Stimulated activated CD4-positive, alpha-beta T cell treated with anti-CD3 and anti-CD28 coated beads, Interleukin-1b, Interleukin-23, amount 100 ng/mL, for 24 hours (primary cell): ENCODE results near the gene CPT1A.

Source experiments
- DNase-seq, 4 experiments: peaks; one replicate each; pipeline ENCODE4 v3.0.0-alpha.2; 2020; ENCODE audit warnings: low read depth in 4 of 4, low spot score in 1 of 4

The CPT1A gene

DNA sequence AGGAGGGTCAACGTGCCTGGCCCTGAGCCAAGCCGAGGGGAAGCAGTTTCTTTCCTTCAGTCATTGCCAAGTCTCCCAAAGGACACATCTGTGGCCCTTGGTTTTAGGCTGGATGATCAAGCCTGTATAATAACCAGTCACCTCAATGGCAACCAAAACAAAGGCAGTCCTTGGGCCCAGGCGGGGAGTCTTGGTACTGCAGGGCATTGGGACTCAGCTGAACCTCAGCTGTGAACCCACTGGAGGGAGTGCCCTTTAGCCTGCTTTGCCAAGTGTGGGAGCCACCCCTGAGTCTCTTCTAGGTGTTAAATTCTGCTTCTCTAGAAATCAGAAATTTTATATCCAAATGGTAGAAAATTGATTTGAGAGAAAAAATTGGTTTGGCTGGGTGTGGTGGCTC lies 36.9 kb downstream of the CPT1A start:
- DNase-seq: no peak

DNA sequence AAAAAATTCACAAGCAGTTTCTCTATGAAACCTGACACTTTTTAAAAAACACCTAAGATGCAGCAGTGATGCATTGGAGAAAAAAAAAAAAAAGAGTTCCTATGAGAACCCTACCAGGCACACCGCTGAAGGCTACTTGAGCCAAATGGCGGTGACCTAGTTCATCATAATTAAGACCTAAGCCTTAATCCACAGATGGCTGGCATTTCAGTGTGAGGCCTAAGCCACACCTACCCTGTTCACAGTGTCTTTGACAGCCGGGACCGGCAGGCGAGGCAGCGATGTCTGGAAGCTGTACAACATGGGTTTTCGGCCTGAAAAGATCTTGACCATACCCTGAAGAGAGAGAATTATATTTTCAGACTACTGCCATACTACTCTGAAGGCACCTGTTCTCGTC lies 38.0 kb downstream of the CPT1A start:
- DNase-seq: no peak

DNA sequence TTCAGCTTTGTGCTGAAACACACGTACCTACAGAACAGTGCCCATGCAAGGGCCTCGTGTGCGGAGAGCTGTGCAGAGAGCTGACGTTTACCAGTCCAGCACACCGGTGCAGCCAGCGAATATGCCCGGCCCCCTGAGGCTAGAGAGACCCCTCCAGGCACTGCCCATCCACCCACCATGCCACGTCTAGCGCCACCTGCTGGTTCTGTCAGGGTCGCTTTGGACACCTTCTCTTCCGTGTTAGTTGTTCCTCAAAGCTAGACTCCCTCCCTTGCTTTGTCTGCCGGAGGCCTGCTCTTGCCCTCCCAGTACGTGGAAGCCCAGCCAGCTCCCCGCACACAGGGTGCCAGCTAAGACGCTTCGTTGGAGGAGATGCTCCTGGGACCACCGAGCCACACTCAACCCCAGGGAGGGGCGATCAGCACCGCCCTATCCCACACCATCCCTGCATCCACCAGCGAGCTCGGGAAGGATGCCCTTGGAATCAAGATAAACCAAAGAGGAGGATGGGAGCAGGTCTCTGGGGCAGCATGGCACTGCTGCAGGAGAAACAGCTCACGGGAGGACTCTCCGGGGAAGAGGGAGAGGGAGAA lies 43.4 kb downstream of the CPT1A start:
- peak; percentile 12 to 19 (median 17) for DNase-seq

DNA sequence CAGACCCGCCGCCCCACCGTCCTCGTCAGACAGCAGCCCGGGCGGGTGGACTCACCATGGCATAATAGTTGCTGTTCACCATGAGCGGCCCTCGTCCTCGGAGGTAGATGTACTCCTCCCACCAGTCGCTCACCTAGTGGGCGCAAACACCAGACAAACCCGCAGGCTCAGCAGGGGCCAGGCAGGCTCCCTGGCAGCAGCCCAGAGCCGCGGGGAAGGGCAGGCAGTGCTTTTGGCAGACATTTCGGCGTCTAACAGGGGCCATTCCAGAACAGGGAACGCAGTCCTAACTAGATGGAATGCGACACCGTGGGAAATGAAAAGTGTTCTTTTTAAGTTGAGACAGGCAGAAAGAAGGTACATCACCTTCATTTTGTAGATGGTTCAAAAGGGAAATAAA lies 44.9 kb downstream of the CPT1A start:
- no peak for DNase-seq

DNA sequence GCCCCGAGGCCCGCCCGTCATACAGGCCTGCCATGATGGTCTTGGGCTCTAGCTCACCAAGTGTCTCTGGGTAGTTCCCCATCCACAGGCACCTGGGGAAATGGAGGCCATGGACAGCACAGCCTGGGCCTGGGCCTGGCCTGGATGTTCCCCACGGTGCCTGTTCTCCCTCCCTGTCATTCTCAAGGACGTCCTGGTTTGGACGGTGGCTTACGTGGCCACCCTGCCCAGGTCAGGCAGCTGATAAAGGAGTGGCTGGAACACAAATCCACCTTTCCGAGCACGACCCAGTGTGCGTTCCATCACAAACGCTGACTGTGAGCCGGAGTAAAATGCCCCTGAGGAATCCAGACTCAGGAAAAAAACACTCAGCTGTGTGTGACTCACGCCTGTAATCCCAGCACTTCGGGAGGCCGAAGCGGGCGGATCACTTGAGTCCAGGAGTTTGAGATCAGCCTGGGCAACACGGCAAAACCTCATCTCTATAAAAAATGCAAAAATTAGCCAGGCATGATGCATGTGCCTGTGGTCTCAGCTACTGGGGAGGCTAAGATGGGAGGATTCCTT lies 49.2 kb downstream of the CPT1A start:
- no peak for DNase-seq

DNA sequence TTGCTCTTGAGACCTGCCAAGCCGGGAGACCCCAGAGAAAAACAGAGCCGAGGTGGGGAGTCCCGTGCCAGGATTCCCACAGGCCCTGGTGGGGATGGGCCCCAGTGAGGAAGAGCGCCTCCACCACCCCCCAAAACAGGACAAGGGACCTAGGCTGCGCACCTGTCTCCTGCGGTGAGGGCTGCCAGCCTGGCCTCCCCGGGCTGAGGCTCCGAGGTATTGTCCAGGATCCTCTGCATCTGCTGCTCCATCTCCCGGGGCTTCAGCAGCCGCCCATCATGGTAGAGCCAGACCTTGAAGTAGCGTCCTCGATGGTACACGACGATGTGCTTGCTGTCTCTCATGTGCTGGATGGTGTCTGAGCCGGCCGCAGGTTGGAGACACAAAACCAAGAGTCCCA lies 57.1 kb downstream of the CPT1A start:
- DNase-seq: no peak

DNA sequence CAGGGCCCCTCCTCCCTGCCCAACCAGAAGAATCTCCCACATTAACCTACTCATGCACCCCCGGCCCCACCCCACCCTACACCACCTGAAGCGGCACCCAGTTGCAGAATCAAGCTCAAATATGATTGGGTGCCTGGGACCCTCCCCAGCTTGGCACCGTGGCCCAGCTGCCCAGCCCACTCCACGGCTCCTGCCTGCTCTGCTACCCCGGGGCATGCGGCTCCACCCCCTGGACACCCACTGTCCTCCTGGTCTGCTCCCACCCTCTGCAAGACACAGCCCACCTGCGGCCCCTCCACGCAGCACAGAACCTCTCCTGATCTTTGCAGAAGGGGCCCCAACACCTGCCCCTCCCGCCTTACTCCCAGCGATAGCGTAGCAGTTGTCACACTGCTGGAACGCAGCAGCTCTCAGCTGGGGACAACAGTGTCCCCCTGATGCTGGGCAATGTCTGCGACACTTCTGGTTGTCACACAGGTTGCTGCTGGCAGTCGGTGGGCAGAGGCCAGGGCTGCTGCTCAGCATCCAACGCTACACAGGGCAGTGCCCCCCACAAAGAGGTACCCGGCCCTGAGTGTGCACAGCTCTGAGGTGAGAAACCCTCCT lies 58.4 kb downstream of the CPT1A start:
- DNase-seq: no peak

DNA sequence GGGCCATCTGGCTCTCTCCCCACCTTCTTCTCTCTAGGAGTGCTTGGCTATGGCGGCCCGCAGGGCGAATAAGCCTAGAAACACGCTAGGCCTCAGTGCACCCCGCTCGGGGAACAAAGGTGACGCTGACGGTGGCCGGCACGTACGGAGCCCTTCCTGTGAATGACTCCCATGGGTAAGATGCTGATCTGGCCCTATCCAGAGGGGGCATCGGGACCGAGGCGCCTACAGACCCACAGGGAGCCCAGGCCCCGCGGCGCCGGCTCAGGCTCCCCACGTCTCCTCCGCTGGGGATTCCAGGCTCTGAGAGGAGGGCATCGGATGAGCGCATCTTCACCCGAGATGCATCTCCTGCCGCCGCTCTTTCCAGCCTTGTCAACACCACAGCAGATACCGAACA lies 59.0 kb downstream of the CPT1A start:
- DNase-seq: no peak

DNA sequence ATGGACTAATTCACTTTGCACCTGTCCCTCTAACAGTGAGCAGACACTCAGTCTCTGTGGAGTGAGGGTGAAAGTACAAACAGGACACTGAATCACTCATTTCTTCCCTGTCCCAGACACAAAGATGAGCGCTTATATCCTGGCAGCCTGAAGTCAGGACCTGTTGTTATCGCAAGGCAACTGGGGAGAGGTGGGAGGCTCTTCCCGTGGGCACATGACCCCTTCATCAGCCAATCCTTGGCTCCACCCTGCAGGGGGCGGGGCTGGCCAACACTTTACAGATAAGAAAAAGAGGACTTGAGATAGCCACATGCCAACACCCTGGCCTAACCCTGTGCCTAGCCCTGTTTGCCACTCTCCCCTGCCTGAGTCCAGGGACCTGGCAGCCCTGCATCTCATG lies 60.9 kb downstream of the CPT1A start:
- no peak for DNase-seq

DNA sequence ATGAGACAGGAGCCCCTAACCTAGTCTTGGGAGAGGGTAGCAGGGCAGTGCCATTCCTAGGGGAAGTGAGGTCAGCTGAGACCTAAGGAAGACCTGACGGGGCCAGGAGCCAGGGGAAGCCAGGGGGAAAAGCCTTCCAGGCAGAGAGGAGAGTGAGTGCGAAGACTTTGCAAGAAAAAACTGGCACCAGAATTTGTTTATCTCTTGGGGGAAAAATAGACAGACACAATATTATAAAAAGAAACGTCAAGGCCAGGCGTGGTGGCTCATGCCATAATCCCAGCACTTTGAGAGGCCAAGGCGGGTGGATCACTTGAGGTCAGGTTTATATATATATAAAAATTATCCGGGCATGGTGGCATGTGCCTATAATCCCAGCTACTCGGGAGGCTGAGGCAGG lies 63.5 kb downstream of the CPT1A start:
- DNase-seq: no peak

DNA sequence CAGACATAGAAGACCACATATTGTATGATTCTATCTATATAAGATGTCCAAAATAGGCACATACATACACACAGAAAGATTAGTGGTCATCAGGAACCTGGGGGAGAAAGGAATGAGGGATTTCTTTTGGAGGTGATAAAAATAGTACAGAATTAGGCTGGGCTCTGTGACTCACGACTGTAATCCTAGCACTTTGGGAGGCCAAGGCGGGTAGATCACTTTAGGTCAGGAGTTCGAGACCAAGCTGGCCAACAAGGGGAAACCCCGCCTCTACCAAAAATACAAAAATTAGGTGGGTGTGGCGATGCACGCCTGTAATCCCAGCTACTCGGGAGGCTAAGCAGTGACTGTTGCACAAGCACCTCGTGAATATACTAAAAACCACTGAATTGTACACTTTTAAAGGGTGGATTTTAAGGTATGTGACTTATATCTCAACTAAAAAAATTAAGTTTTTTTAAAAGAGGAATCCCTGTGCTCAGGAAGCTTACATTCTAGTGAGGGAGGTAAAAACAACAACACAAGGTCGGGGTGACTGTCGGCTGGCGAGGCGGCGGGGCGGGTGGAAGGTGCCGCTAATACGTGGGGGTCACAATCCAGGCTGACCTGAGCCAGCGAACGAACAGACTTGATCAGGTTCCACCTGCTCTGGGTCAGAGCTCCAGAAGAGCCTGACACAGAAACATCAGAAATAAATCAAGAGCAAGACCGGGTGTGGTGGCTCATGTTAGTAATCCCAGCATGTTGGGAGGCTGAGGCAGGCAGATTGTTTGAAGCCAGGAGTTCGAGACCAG lies 65.1 kb downstream of the CPT1A start:
- no peak for DNase-seq

DNA sequence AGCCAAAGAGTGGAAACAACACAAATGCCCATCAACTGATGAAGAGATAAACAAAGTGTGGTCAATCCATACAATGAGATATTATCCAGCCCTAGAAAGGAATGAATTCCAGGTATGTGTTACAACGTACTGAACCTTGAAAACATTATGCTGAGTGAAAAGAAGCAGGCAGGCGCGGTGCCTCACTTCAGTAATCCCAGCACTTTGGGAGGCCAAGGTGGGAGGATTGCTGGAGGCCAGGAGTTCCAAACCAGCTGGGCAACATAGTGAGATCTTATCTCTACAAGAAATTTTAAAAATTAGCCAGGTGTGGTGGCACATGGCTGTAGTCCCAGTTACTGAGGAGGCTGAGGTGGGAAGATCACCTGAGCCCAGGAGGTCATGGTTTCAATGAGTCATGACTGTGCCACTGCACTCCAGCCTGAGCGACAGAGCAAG lies 65.7 kb downstream of the CPT1A start:
- no peak for DNase-seq

DNA sequence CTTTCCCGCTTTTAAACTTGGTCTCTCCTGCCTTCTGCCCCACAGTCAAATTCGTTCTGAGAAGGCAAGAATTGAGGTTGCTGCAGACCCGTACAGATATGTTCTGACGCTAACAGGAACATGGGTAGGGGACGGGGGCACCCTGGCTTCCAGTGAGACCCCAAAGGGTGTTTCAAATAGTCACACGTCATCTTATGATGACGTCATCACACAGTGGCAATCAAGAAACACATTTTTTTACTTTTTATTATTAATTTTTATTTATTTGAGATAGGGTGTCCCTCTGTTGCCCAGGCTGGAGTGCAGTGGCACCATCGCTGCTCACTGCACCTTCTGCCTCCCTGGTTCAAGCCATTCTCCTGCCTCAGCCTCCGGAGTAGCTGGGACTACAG lies 67.5 kb downstream of the CPT1A start:
- DNase-seq: no peak

DNA sequence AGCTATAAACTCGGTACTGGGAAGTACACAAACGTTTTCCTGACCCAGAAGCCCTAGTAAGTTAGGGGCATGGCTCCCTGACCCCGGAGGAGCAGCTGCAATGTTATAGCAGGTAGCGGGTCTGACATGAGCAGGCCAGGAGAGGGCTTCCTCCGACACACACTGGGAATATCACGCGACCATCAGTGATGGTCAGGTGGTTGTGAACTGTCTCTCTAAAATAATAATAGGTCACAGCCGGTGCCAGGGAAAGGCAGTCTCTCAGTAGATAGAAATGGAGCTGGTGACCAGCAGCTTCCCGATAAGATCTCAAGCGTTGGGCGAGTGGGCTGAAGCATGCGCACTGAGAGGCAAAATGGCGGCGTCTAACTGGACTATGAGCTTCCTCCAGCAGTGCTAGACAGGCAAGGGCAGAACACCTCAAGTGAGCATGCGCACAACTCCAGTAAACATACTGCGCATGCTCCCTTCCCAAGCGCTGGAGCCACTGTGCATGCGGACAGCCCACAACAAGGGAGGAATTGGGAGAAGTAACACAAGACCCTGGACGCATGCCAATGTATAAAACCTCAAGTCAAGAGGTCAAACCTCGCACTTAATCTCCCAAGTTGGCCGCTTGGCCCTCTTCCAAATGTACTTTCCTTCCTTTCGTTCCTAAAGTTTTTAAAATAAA lies 68.1 kb downstream of the CPT1A start:
- DNase-seq: no peak

DNA sequence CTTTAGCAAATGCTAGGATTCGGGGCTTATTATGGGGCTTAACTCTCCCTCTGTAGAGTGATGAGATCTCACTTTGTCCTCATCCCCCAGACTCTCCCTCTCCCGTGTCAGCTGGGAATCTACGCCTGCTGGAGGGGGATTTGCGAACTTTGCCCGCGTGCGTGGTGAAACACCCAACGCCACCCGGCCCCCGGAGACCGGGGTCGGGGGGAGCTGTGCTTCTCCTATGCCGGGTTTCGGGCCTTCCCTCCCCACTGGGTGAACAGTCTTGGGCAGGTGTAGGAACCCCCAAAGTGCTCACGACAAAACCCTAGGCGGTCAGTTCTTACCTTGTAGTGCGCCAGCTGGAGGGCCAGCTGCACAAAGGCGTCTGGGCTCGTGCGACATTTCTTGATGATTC lies 68.8 kb downstream of the CPT1A start:
- DNase-seq: no peak

DNA sequence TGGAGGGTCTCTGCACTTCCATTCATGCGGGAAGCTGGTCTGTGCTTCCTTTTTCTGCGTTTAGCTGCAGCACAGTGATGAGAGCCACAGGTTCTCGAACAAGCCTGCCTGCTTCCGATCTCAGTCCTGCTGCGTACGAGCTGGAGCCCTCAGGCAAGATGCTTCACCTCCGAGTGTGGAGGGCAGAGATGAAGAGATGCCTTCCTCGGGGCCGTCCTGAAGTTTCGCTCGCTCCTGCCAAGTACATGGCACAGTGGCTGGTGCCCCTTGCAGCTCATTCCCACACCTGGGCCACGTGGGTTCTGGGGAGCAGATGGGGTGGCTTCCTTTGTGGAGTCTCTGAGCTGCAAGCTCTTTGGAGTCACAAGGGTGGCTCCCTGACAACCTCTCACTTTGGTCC lies 70.9 kb downstream of the CPT1A start:
- DNase-seq: no peak

DNA sequence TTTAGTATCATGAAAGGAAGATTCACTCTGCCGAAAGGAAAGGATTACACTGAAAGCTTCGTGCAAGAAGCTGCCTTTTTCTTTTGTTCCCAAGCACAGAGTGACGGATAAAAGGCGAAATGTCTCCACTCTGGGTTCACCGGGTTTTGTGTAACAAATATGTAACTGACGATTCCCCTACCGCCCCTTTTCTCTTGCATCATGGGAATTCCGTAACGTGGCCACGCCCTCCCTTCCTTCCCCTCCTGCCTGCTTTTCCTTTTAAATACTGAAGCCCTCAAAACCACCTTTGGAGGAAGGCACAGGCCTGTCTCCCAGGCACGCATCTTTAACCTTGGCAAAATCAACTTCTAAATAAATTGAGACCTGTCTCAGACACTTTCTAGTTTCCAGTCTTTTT lies 74.0 kb downstream of the CPT1A start:
- DNase-seq: no peak

DNA sequence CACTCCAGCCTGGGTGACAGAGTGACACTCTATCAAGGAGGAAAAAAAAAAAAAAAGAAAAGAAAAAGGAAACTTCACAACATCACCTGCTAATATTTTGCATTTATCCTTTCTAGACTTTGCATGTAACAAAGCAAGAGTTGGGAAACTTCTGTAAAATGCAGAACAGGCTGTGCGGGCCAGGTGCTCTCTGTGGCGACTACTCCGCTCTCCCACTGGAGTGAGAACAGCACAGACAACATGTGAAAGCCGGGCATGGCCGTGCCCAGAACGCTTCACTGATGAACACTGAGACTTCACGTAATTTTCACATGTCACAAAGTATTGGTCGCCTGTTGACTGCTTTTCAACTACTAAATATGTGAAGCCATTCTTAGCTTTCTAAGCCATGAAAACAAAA lies 74.9 kb downstream of the CPT1A start:
- no peak for DNase-seq

DNA sequence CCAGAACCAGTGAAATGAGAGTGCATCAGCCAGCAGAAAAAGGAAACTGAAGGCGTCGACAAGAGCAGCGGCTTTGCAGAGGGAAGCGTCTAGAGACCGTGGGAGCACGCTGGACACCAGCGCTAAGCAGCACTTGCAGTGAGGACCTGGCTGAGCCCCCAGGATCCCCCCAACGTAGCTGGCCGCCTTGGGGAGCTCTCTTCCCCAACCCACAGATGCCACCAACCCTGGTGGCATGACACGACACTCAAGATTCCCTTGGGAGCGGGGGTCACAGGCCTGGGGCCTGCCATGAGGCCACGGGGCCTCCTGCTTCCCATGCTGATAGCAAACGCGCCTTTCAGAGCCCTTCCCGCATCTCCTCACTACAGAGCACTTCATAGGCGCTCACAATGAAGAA lies 77.0 kb downstream of the CPT1A start:
- DNase-seq: no peak

DNA sequence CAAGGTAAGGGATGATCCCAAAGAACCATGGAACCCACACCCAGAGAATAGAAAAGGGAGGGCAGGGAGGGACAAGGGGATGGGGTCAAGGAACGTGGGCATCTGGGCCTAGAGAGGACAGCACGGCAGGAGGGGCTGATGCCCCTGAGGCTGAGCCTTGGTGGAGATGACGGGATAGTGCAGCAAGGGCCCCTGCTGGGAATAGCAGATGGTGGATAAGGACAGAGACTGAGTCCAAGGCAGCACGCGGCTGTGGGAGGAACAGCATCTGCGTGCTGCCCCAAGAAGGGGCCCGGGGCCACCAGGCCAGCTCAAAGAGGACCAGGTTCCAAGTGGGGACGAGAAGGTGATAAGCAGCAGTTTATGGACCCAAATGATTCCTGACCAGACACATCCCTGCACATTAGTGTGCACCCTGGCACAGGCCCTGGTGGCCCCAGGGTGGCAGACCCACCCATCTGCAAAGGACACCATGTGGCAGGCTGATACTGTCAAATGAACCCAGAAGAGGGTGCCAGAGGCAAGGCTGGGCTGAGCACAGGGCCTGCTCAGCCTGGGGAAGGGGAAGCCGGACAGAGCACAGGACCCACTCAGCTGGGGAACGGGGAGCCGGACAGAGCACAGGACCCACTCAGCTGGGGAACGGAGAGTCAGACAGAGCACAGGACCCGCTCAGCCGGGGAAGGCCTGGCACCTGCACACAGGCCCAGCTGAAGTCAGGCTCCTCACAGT lies 77.6 kb downstream of the CPT1A start:
- DNase-seq: no peak

DNA sequence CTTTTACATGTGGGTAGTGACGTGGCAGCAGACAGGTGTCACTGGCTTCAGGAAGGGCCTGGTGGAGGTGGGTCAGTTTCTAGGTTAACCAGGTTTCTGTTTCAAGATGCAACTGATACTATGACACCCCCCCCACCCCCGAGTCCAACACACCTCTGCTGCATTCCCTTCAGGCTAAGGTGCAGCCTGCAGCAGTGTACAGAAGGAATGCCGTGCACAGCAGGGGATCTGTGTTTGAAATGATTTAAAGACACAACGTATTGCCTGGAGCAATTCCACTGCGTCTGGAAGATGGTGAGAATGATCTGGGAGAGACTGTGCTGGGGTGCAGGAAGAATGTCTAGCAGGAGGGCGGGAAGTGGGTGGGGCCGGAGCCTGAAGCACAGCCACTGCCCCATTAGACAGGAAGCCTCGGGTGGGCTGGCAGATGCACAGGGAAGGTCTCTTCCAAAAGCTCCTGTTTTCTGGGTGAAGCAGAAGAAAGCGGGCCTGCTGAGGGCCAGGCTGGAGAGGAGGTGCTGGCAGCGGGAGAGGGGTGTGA lies 78.5 kb downstream of the CPT1A start:
- no peak for DNase-seq
